ENCODE data around the gene PDCD7. TPM values are rescaled to one million over a fixed set of nuclear protein-coding genes. Genes with fewer than 3 reads are reported as not detected.
A peak's percentile ranks its signal among the peaks of the same experiment; 100 is the strongest.
"Not testable (repeated sequence)": the region's sequence is repeated elsewhere in the genome, so short reads cannot be mapped to it uniquely, and the experiment has no call there.

The PDCD7 gene
- total RNA-seq: 10 to 100 TPM; 22.0 to 36.7 TPM

GRCh38 chr15:65133548-65134200 is at the start of gene PDCD7:
PDCD7 (minus strand) TSS chr15:65133808; CDS start chr15:65133781, 27 bp downstream.
- Mint-ChIP-seq H3K27me3 (no peaks in the 10 kb centered on the region), H3K4me3 (peak within 1 kb of the TSS; percentile 91), H3K9me3 (no peaks in the 10 kb centered on the region), H3K27ac (peak within 1 kb of the TSS; percentile 95), H3K4me1 (peaks cover 13% of the 10 kb centered on the region), H3K36me3 (ENCODE audit: low read depth) (peaks cover 25% of the 10 kb centered on the region)
- peak; percentile 97 for ATAC-seq (replicated peaks)

GRCh38 chr15:65182538-65182937 is 48.9 kb upstream of the PDCD7 start:
- no peak for ATAC-seq (replicated peaks)
- H3K27me3 Mint-ChIP-seq: no peaks in the 10 kb centered on the region
- no peaks in the 10 kb centered on the region for H3K9me3 Mint-ChIP-seq
- peak overlapping the region; percentile 94 for H3K4me3 Mint-ChIP-seq
- no peak overlapping the region for H3K27ac Mint-ChIP-seq
- no peaks in the 10 kb centered on the region for H3K4me1 Mint-ChIP-seq
- H3K36me3 Mint-ChIP-seq (ENCODE audit: low read depth): peaks cover 65% of the 10 kb centered on the region

GRCh38 chr15:65181582-65182353 is 48.2 kb upstream of the PDCD7 start:
- H3K36me3 Mint-ChIP-seq (ENCODE audit: low read depth): peaks cover 73% of the 10 kb centered on the region
- H3K27me3 Mint-ChIP-seq; H3K4me1 Mint-ChIP-seq; H3K9me3 Mint-ChIP-seq; H3K27ac Mint-ChIP-seq; ATAC-seq (replicated peaks): not testable (repeated sequence)
- peak overlapping the region; percentile 94 for H3K4me3 Mint-ChIP-seq

GRCh38 chr15:65180167-65180566 is 46.6 kb upstream of the PDCD7 start:
- H3K4me1 Mint-ChIP-seq: no peaks in the 10 kb centered on the region
- peaks cover 89% of the 10 kb centered on the region for H3K36me3 Mint-ChIP-seq (ENCODE audit: low read depth)
- no peaks in the 10 kb centered on the region for H3K9me3 Mint-ChIP-seq
- ATAC-seq (replicated peaks): no peak
- no peak overlapping the region for H3K4me3 Mint-ChIP-seq
- no peak overlapping the region for H3K27ac Mint-ChIP-seq
- H3K27me3 Mint-ChIP-seq: no peaks in the 10 kb centered on the region

GRCh38 chr15:65177901-65178300 is 44.3 kb upstream of the PDCD7 start:
- ATAC-seq (replicated peaks): no peak
- H3K27me3 Mint-ChIP-seq: no peaks in the 10 kb centered on the region
- no peaks in the 10 kb centered on the region for H3K9me3 Mint-ChIP-seq
- no peak overlapping the region for H3K27ac Mint-ChIP-seq
- no peak overlapping the region for H3K4me3 Mint-ChIP-seq
- H3K36me3 Mint-ChIP-seq (ENCODE audit: low read depth): peaks cover 93% of the 10 kb centered on the region
- no peaks in the 10 kb centered on the region for H3K4me1 Mint-ChIP-seq

- Mint-ChIP-seq H3K4me1 (no peaks in the 10 kb centered on the region), H3K36me3 (ENCODE audit: low read depth) (peaks cover 96% of the 10 kb centered on the region), H3K9me3 (no peaks in the 10 kb centered on the region), H3K27ac (no peak overlapping the region), H3K4me3 (no peak overlapping the region), H3K27me3 (no peaks in the 10 kb centered on the region)
- no peak for ATAC-seq (replicated peaks)
These were observed 42.4 kb upstream of the PDCD7 start for GRCh38 chr15:65176056-65176455.

- H3K4me1 Mint-ChIP-seq: no peaks in the 10 kb centered on the region
- no peak overlapping the region for H3K4me3 Mint-ChIP-seq
- H3K9me3 Mint-ChIP-seq: no peaks in the 10 kb centered on the region
- ATAC-seq (replicated peaks): no peak
- H3K27ac Mint-ChIP-seq: no peak overlapping the region
- no peaks in the 10 kb centered on the region for H3K27me3 Mint-ChIP-seq
- H3K36me3 Mint-ChIP-seq (ENCODE audit: low read depth): peaks cover 94% of the 10 kb centered on the region
These were observed 41.9 kb upstream of the PDCD7 start for GRCh38 chr15:65175511-65175910.

- Mint-ChIP-seq H3K9me3 (no peaks in the 10 kb centered on the region), H3K27me3 (no peaks in the 10 kb centered on the region), H3K4me3 (no peak overlapping the region), H3K27ac (no peak overlapping the region), H3K4me1 (no peaks in the 10 kb centered on the region), H3K36me3 (ENCODE audit: low read depth) (peaks cover 94% of the 10 kb centered on the region)
- ATAC-seq (replicated peaks): no peak
These were observed 40.9 kb upstream of the PDCD7 start for GRCh38 chr15:65174509-65174908.

GRCh38 chr15:65172531-65172930 is 38.9 kb upstream of the PDCD7 start:
- Mint-ChIP-seq H3K4me3 (no peak overlapping the region), H3K36me3 (ENCODE audit: low read depth) (peaks cover 86% of the 10 kb centered on the region), H3K27me3 (no peaks in the 10 kb centered on the region), H3K4me1 (no peaks in the 10 kb centered on the region), H3K27ac (peak overlapping the region; percentile 52), H3K9me3 (no peaks in the 10 kb centered on the region)
- no peak for ATAC-seq (replicated peaks)

- no peaks in the 10 kb centered on the region for H3K9me3 Mint-ChIP-seq
- H3K27ac Mint-ChIP-seq: no peak overlapping the region
- H3K4me1 Mint-ChIP-seq: no peaks in the 10 kb centered on the region
- no peak for ATAC-seq (replicated peaks)
- no peaks in the 10 kb centered on the region for H3K27me3 Mint-ChIP-seq
- H3K36me3 Mint-ChIP-seq (ENCODE audit: low read depth): peaks cover 83% of the 10 kb centered on the region
- H3K4me3 Mint-ChIP-seq: no peak overlapping the region
These were observed 37.8 kb upstream of the PDCD7 start for GRCh38 chr15:65171428-65171827.

GRCh38 chr15:65165875-65166274 is 32.3 kb upstream of the PDCD7 start:
- no peak overlapping the region for H3K27ac Mint-ChIP-seq
- no peak overlapping the region for H3K4me3 Mint-ChIP-seq

GRCh38 chr15:65164139-65164538 is 30.5 kb upstream of the PDCD7 start:
- no peak overlapping the region for H3K4me3 Mint-ChIP-seq
- no peaks in the 10 kb centered on the region for H3K4me1 Mint-ChIP-seq
- H3K27ac Mint-ChIP-seq: no peak overlapping the region
- no peaks in the 10 kb centered on the region for H3K27me3 Mint-ChIP-seq
- no peak for ATAC-seq (replicated peaks)
- peaks cover 72% of the 10 kb centered on the region for H3K36me3 Mint-ChIP-seq (ENCODE audit: low read depth)
- H3K9me3 Mint-ChIP-seq: no peaks in the 10 kb centered on the region

More at GRCh38 chr15:65165875-65166274, 32.3 kb upstream of the PDCD7 start:
- no peak for ATAC-seq (replicated peaks)
- H3K36me3 Mint-ChIP-seq (ENCODE audit: low read depth): peaks cover 73% of the 10 kb centered on the region
- H3K4me1 Mint-ChIP-seq: no peaks in the 10 kb centered on the region
- H3K9me3 Mint-ChIP-seq: no peaks in the 10 kb centered on the region
- no peaks in the 10 kb centered on the region for H3K27me3 Mint-ChIP-seq

- Mint-ChIP-seq H3K27me3 (no peaks in the 10 kb centered on the region), H3K4me1 (no peaks in the 10 kb centered on the region), H3K4me3 (no peak overlapping the region), H3K9me3 (no peaks in the 10 kb centered on the region), H3K27ac (no peak overlapping the region), H3K36me3 (ENCODE audit: low read depth) (peaks cover 80% of the 10 kb centered on the region)
- ATAC-seq (replicated peaks): no peak
These were observed 29.4 kb upstream of the PDCD7 start for GRCh38 chr15:65163041-65163440.

GRCh38 chr15:65156692-65157091 is 23.1 kb upstream of the PDCD7 start:
- no peak overlapping the region for H3K27ac Mint-ChIP-seq
- peaks cover 92% of the 10 kb centered on the region for H3K36me3 Mint-ChIP-seq (ENCODE audit: low read depth)
- H3K9me3 Mint-ChIP-seq: no peaks in the 10 kb centered on the region
- no peaks in the 10 kb centered on the region for H3K27me3 Mint-ChIP-seq
- no peak overlapping the region for H3K4me3 Mint-ChIP-seq
- ATAC-seq (replicated peaks): no peak
- H3K4me1 Mint-ChIP-seq: no peaks in the 10 kb centered on the region

- Mint-ChIP-seq H3K27ac (no peak overlapping the region), H3K27me3 (no peaks in the 10 kb centered on the region), H3K4me1 (no peaks in the 10 kb centered on the region), H3K9me3 (no peaks in the 10 kb centered on the region), H3K36me3 (ENCODE audit: low read depth) (peaks cover 96% of the 10 kb centered on the region), H3K4me3 (no peak overlapping the region)
- ATAC-seq (replicated peaks): no peak
These were observed 21.1 kb upstream of the PDCD7 start for GRCh38 chr15:65154720-65155119.
